ENCODE data around the gene OR2V2. TPM values are rescaled to one million over a fixed set of nuclear protein-coding genes. Genes with fewer than 3 reads are reported as not detected.
"Not testable (repeated sequence)": the region's sequence is repeated elsewhere in the genome, so short reads cannot be mapped to it uniquely, and the experiment has no call there.

OR2V2 gene
- total and polyA plus RNA-seq, 11 donors, result not detected

- no peak for ATAC-seq
- no peak overlapping the region for H3K27ac ChIP-seq
- intact Hi-C loops (cut with DNase I), result loop anchor here in 1 of 10 donors (10.0 kb wide), 1 partner anchor 384 kb away; no protein-coding TSS in a partner anchor
- no peak for TF ChIP-seq POLR2A (IDR thresholded peaks at IDR 0.05)
- no peak for TF ChIP-seq CTCF (IDR thresholded peaks at IDR 0.05)
- 26 to 48% (median 44%) methylated on average over 14 of the region's 14 CpGs for WGBS, 4 donors
- no peak overlapping the region for H3K4me3 ChIP-seq
- no peaks in the 10 kb centered on the region for H3K9me3 ChIP-seq
- H3K4me1 ChIP-seq, result peaks cover 0 to 22% (median 3%) of the 10 kb centered on the region in 12 donors
- H3K36me3 ChIP-seq, result no peaks in the 10 kb centered on the region
- DNase-seq, result no peak
- H3K27me3 ChIP-seq, result peaks cover 15 to 97% (median 76%) of the 10 kb centered on the region in 9 donors
These were observed 21.3 kb downstream of the OR2V2 start for GRCh38 chr5:181168595-181169118.

GRCh38 chr5:181169459-181170236, 22.3 kb downstream of the OR2V2 start:
- DNase-seq (peak in 1 of 5 donors; percentile 14), ATAC-seq (peak in 2 of 4 donors; percentile 42 to 54)
- H3K27ac ChIP-seq, H3K4me3 ChIP-seq, H3K9me3 ChIP-seq, H3K36me3 ChIP-seq: not testable (repeated sequence)
- peaks cover 23 to 99% (median 80%) of the 10 kb centered on the region in 9 donors for H3K27me3 ChIP-seq
- H3K4me1 ChIP-seq, result peaks cover 0 to 27% (median 3%) of the 10 kb centered on the region in 12 donors
- intact Hi-C loops (cut with DNase I), result loop anchor here in 2 of 10 donors (10.0 kb wide), 2 partner anchors 305 to 385 kb away; partner anchors contain the start of gene ZFP62 (in 1 of the 2)
- WGBS, 4 donors, result 6 to 27% (median 21%) methylated on average over 44 to 50 of the region's 50 CpGs

- 20 to 51% (median 28%) methylated on average over 16 to 33 of the region's 33 CpGs for WGBS, 4 donors
- Histone ChIP-seq H3K27ac (no peak overlapping the region), H3K27me3 (peaks cover 23 to 100% (median 79%) of the 10 kb centered on the region in 9 donors), H3K9me3 (no peaks in the 10 kb centered on the region), H3K4me1 (peaks cover 0 to 27% (median 3%) of the 10 kb centered on the region in 12 donors), H3K4me3 (no peak overlapping the region), H3K36me3 (no peaks in the 10 kb centered on the region)
- DNase-seq (peak in 1 of 5 donors; percentile 14), ATAC-seq (peak in 1 of 4 donors; percentile 15)
- intact Hi-C loops (cut with DNase I), result loop anchor here in 1 of 10 donors (10.0 kb wide), 1 partner anchor 306 kb away; the partner anchor contains the start of gene ZFP62
- TF ChIP-seq POLR2A (IDR thresholded peaks at IDR 0.05), result no peak
- TF ChIP-seq CTCF (IDR thresholded peaks at IDR 0.05), result no peak
These were observed 22.9 kb downstream of the OR2V2 start for GRCh38 chr5:181170237-181170825.

- DNase-seq, result no peak
- intact Hi-C loops (cut with DNase I), result loop anchor here in 1 of 10 donors (10.0 kb wide), 1 partner anchor 306 kb away; the partner anchor contains the start of gene ZFP62
- 61 to 68% (median 66%) methylated on average over 6 of the region's 6 CpGs for WGBS, 4 donors
- TF ChIP-seq POLR2A (IDR thresholded peaks at IDR 0.05), result no peak
- TF ChIP-seq CTCF (IDR thresholded peaks at IDR 0.05), result no peak
- H3K4me3 ChIP-seq, result no peak overlapping the region
- H3K4me1 ChIP-seq, result peaks cover 0 to 27% (median 3%) of the 10 kb centered on the region in 12 donors
- no peak overlapping the region for H3K27ac ChIP-seq
- no peaks in the 10 kb centered on the region for H3K9me3 ChIP-seq
- H3K36me3 ChIP-seq, result no peaks in the 10 kb centered on the region
- ATAC-seq, result no peak
- peaks cover 23 to 100% (median 83%) of the 10 kb centered on the region in 9 donors for H3K27me3 ChIP-seq
These were observed 23.6 kb downstream of the OR2V2 start for GRCh38 chr5:181170996-181171395.
